GM18858 (cell line): ENCODE measurements around the gene BEX3.
"Not testable (repeated sequence)": the region's sequence is repeated elsewhere in the genome, so short reads cannot be mapped to it uniquely, and the experiment has no call there.

Experiments
- ATAC-seq: cut with Tn5 transposase; IDR thresholded peaks from one replicate; pipeline ENCODE4 v1.9.1; 2021; ENCODE audit not compliant: unreplicated experiment

Gene BEX3

GRCh38 chrX:103376118-103376978 is at the start of gene BEX3:
BEX3 (plus strand) TSS chrX:103376538; CDS start chrX:103377522, 984 bp downstream.
- no peak for ATAC-seq

GRCh38 chrX:103329991-103330390 is 46.3 kb upstream of the BEX3 start, which contains the start of gene TCEAL7:
TCEAL7 (plus strand) TSS chrX:103330239; CDS start chrX:103331404, 1,165 bp downstream.
- no peak for ATAC-seq

GRCh38 chrX:103330681-103331288 is 45.6 kb upstream of the BEX3 start:
- ATAC-seq, result no peak

- no peak for ATAC-seq
Observed at GRCh38 chrX:103338663-103339062, 37.7 kb upstream of the BEX3 start.

- ATAC-seq, result peak; percentile 73
Observed at GRCh38 chrX:103343105-103343504, 33.2 kb upstream of the BEX3 start.

GRCh38 chrX:103344606-103345005 is 31.7 kb upstream of the BEX3 start:
- no peak for ATAC-seq

- no peak for ATAC-seq
Observed at GRCh38 chrX:103347682-103348397, 28.5 kb upstream of the BEX3 start.

- no peak for ATAC-seq
Observed at GRCh38 chrX:103356130-103356798, 20.1 kb upstream of the BEX3 start, which contains the start of gene TCEAL9. TCEAL9 (plus strand) TSS chrX:103356506; CDS start chrX:103357685, 1,179 bp downstream.

- no peak for ATAC-seq
Observed at GRCh38 chrX:103356858-103357257, 19.5 kb upstream of the BEX3 start.

GRCh38 chrX:103357871-103358270 is 18.5 kb upstream of the BEX3 start:
- no peak for ATAC-seq

- ATAC-seq, result not testable (repeated sequence)
Observed at GRCh38 chrX:103359605-103360004, 16.7 kb upstream of the BEX3 start.

GRCh38 chrX:103360092-103360491 is 16.2 kb upstream of the BEX3 start:
- no peak for ATAC-seq

GRCh38 chrX:103360916-103361315 is 15.4 kb upstream of the BEX3 start:
- no peak for ATAC-seq

GRCh38 chrX:103361798-103362197 is 14.5 kb upstream of the BEX3 start:
- no peak for ATAC-seq

- no peak for ATAC-seq
Observed at GRCh38 chrX:103362474-103362873, 13.9 kb upstream of the BEX3 start.

- no peak for ATAC-seq
Observed at GRCh38 chrX:103363046-103363445, 13.3 kb upstream of the BEX3 start.

GRCh38 chrX:103367502-103367901 is 8.8 kb upstream of the BEX3 start:
- ATAC-seq, result no peak

GRCh38 chrX:103369479-103369878 is 6.9 kb upstream of the BEX3 start:
- ATAC-seq, result no peak

GRCh38 chrX:103372886-103373285 is 3.5 kb upstream of the BEX3 start:
- ATAC-seq, result no peak

GRCh38 chrX:103373581-103373980 is 2.8 kb upstream of the BEX3 start:
- no peak for ATAC-seq

GRCh38 chrX:103376979-103377324 is 614 bp downstream of the BEX3 start:
- no peak for ATAC-seq
